Esophagus muscularis mucosa (tissue), 3 donors: ENCODE results near the gene PHF19.

ENCODE experiments used
- CTCF ChIP-seq, 3 experiments: fragments of 200-600 bp in 2 of 3; fragments of 450-650 bp in 1 of 3; sonication (generic) in 2 of 3; IDR thresholded peaks; one replicate each; pipeline ENCODE4 v1.5.1; 2017 to 2019; ENCODE audit warnings: antibody characterized with exemption in 3 of 3, mild to moderate bottlenecking in 2 of 3, moderate library complexity in 1 of 3
- POLR2A ChIP-seq: fragments of 450-650 bp; IDR thresholded peaks from one replicate; pipeline ENCODE4 v1.6.1; 2017; ENCODE audit warnings: antibody characterized with exemption, moderate library complexity, mild to moderate bottlenecking, low read depth

- TF ChIP-seq CTCF (IDR thresholded peaks at IDR 0.05) (no peak), POLR2A (no peak)
Observed at GRCh38 chr9:120872791-120873502, 4.0 kb downstream of the PHF19 start.
